CD4-positive, alpha-beta T cell treated with Interleukin-15 for 1 hour (primary cell): ENCODE data around the gene USP36.
"Not testable (repeated sequence)": the region's sequence is repeated elsewhere in the genome, so short reads cannot be mapped to it uniquely, and the experiment has no call there.

Experiments
- DNase-seq: peaks from one replicate; pipeline ENCODE4 v3.0.0-alpha.2; 2020

The USP36 gene

GRCh38 chr17:78840780-78841611, at the start of gene USP36:
USP36 (minus strand) TSS chr17:78840814; CDS start chr17:78836363, 4,451 bp downstream.
- peak; percentile 99 for DNase-seq

DNA sequence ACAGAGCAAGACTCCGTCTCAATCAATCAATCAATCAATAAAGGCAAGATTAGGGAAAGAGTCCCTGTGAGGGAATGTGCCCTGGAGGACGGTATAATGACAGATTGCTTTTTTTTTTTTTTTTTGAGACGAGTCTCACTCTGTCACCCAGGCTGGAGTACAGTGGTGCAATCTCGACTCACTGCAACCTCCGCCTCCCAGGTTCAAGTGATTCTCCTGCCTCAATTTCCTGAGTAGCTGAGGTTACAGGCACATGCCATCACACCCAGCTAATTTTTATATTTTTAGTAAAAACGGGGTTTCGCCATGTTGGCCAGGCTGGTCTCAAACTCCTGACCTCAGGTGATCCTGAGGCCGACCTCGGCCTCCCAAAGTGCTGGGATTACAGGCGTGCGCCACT, 49.5 kb upstream of the USP36 start:
- not testable (repeated sequence) for DNase-seq

- peak; percentile 65 for DNase-seq
Measured at GRCh38 chr17:78889531-78889930, 48.9 kb upstream of the USP36 start.

- no peak for DNase-seq
Measured at GRCh38 chr17:78888941-78889518, 48.4 kb upstream of the USP36 start.

GRCh38 chr17:78886954-78887353, 46.3 kb upstream of the USP36 start:
- no peak for DNase-seq

GRCh38 chr17:78885956-78886355, 45.3 kb upstream of the USP36 start:
- DNase-seq = no peak

DNA sequence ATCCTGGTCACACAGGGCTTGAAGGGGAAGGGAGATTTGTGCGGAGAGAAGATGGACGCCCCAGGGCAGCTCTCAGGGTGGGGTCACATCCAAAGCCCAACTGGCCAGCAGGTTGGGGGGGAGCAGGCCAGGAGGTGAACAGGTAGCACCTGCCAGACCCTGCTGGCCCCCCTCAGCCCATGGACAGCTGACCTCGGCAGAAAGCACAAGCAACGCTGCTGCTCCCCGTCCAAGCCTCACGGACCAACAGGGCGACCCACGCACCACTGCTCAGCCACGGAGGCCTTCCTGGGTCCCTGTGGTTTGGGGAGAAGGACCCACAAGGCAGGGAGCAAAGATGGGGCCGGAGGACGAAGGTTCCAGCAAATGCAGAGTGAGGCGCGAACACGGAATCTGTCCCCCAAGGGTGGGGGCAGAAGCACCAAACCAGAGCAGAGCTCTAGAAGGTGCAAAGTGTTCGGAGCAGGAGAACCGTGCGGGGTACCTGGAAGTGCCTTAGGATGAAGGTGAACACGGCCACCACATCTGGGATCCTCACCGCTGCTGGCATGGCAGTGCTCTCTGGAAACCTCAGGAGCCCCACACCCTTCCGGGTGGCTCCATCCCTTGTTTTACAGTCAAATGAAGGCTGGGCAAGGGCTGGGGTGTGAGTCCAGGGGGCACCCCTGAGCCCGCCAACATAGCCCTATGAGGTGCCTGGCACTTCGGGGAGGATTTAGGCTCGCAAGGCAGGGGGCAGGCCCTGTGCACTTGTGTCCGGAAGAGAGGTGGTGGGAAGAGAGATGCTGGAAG, 44.5 kb upstream of the USP36 start:
- DNase-seq = no peak

GRCh38 chr17:78884148-78884825, 43.7 kb upstream of the USP36 start:
- no peak for DNase-seq

DNA sequence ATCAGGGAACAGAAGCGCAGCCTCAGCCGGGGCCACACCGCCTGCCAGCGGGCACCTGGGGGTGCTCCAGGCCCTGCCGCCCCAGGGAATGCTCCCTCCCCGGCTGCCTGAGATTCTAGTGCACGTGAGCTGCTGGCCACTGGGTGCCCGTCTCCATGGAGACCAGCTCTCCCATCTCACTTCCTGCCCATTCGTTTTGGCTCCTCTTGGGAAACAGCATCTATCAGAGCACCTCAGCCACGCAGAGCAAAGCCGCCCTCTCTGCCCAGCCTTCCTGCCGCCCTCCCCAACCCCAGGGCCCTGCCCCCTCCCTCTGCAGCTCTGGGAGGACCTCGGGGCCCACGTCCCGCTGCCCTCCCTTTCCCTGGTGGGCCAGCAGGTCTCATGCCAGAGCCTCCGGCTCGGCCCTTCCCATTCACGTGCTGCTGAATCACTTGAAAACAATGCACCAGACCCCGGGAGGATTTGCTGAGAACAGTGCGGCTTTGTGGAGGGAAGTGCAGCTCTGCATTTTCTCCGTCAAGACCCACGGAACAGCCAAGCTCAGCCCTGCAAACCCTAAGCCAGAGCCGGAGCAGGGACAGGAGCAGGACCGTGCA, 43.0 kb upstream of the USP36 start:
- peak; percentile 44 for DNase-seq

DNA sequence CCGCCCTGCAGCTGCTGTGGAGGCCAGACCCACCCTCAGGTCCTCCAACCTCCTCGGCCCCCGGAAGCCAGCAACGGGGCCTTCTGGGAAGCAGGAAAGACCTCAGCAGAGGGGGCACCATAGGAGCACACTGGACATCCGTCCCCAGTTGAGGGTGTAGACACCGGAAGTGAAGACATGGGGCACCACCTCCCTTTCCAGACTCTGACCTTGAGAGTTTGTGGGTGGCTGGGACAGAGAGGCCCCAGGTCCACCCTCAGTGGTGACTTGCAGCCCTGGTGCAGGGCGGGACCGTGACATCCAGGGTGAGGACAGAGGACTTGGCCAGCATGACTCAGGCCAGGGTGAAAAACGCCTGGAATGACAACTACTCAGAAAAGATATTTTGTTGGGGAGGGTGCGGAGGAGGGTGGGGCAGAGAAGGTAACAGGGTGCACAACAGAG, 42.5 kb upstream of the USP36 start:
- DNase-seq = peak; percentile 84

- DNase-seq = peak; percentile 41
Measured at GRCh38 chr17:78882540-78883088, 42.0 kb upstream of the USP36 start.

DNA sequence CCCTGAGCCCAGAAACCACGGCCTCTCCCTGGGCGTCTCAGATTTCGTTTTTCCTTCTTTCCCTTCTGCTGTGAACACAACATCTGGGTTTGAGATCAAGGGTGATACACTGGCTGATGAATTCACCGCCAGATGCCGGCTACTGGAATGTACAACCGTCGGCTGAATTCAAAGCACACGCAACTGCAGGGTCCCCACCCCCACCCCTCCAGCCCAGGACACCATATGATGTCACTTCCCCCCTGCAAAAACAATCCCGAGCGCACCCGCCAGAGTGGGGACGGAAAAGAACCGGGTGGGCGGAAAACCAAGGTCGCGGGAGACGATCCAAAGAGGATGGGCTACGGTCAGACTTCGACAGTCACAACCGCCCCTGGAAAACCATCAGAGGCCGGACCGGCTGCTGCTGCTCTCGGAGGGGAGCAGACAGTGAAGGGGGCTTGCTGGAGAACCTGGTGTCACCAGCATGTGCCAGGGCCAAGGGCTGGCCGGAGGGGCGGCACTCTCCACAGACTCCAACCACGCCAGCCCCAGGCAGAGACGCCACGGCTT, 39.1 kb upstream of the USP36 start:
- peak; percentile 51 for DNase-seq

DNA sequence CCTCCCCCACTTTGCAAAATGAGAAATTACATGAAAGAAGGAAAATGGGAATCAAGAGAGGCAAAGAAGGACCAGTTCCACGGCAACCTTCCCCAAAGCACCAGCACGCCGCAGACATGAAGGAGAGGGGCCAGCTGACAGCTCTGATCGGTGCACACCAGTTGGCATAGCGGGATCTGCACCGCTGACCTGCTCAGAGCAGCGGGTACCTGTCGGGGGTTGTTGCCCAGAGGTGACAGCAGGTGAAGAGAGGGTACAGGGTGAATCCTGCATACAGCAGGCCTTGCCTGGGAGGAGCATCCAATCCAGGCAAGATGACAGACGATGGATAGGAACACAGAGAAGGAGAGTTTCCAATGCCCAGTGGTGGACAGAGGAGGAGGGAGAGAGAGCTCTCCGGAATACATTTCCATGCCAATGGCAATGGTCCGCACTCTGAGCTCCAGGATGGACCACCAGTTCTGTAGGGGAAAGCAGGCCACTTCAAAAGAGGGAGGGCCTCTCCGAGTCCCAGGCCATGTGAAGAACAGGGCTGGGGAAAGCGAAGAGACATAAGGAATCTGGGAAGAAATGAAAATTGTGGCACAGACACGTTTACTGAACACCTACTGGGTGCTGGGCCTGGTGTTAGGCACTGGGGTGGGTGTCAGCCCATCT, 38.4 kb upstream of the USP36 start:
- DNase-seq = no peak

DNA sequence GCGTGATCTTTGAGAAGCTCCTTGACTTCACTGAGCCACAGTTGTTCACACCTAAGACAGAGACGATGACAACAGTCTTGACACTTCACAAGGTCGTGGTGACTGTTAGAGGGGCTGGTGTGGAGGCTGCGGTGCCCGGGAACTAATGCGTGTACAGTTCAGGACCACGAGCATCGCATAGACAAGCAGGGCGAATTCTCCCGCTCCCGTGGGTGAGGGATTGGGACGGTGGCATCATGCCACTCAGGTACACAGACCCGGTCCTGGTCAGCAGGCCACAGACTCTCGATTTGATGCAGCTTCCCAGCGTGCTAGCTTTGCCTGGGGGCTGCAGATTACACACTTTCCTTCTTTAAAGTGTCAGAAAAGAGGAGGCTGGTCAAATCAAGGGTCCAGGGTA, 37.6 kb upstream of the USP36 start:
- DNase-seq = no peak

- not testable (repeated sequence) for DNase-seq
Measured at GRCh38 chr17:78876954-78877517, 36.4 kb upstream of the USP36 start.

- no peak for DNase-seq
Measured at GRCh38 chr17:78876094-78876597, 35.5 kb upstream of the USP36 start.

DNA sequence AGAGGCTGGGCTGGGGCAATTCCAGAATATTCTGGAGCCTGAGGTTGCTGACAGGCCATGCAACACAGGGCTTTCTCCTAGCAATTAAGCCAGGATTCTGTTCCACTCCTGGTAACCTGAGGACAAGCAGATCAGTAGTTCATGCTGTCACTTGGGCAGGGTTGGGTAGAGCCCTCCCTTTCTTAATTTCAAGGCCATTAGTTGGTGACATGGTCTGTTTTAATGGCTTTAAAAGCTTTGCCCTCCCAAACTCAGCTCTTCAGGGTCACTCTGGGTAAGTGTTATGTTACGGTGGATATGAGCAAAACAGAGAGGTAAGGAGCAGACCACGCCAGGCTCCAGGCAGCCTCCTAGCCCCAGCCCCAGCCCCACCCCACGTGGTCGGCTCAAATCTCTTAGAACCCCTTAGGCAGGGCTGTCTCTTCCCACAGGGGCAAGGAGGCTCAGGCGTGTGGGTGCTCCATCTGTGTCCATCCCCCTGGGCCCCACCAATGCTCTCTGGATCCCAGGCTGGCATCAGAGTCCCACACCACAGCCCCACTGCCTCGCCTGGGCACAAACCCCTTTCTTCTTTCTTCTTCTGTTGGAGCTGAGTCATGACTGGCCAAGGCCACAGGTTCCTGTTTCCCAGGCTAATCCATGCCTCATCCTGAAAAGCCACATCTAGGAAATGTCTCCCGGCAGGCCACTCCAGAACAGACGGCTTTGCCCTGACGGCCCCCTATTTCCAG, 34.9 kb upstream of the USP36 start:
- no peak for DNase-seq

GRCh38 chr17:78873519-78874340, 33.1 kb upstream of the USP36 start:
- no peak for DNase-seq

DNA sequence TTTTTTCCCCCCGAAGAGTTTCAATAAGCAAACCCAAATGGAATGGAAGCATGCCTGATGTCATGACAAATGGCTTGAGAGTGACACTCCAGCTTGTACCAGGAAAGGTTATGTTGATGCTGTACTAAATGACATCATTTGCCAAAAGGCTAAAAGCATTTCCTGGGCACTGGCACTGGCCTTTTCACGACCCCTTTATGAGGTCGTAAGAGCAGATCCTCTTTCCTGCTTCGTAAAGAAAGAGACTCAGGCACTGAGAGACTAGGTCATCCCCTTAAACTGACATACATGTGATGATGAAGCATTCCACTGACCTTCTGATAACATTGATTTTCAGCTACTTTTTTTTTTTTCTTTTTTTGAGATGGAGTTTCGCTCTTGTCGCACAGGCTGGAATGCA, 31.9 kb upstream of the USP36 start:
- DNase-seq = no peak
